Umbilical cord (tissue), 2 donors: ENCODE measurements around the gene PRKCE. TPM values are rescaled to one million over a fixed set of nuclear protein-coding genes. Genes with fewer than 3 reads are reported as not detected.

ENCODE experiments used
- DNase-seq: peaks from one replicate; pipeline ENCODE4 v3.0.0-alpha.2; 2015; ENCODE audit warnings: low spot score
- total RNA-seq: library from RNA; depleted of rRNA; stranded (reverse); fragments of >200 nt; gene quantifications from one replicate; pipeline ENCODE4 v1.2.3, GENCODE V29; 2014; ENCODE audit warnings: low replicate concordance; ENCODE audit not compliant: insufficient read depth

PRKCE gene
- total RNA-seq, 1 donor from 2014 or later, result 8.2 TPM

DNA sequence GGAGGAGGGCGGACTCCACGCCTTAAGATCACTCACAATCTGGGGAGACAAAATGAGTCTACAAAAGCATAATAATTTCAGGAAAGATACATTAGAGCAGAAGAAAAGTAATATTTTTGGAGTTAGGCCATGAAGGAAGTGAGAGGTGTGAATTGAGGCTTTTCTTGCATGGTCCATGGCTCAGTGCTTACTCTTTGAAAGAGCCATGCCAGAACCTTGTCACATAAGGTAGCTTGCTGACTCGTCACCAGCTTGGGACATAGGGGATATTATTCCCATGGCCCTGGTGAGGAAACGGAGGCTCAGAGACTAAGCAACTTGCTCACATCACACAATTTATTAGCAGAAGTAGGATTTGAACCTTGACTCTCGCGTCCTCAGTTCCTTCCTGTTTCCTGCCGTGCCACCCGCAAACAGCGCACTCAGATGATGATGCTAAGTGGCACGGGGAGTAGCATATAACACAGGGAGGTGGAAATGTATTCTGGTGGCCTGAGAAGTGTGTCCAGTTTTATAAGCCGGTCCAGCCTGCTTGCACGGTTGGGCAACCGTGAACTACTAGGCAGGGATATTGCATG lies 333.5 kb downstream of the PRKCE start:
- DNase-seq, result no peak

DNA sequence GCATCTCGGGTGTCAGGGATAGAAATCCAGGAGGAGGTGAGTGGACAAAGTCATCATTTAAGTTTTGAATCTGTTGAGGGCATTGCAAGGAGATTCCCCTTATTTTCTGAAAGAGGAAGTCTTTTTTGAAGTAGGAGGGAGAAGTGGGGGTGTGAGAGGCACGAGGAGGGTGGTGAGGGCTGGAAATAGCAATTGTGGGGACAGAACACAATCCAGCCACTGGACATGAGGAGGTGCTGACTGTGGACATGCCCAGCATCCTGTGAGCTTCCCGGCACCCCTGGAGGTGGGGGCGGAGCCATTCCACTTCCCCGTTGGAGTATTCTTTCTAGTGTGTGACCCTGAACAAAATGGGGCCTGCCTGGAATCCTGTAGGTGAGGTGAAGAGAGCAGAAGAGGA lies 335.0 kb downstream of the PRKCE start:
- DNase-seq, result no peak

DNA sequence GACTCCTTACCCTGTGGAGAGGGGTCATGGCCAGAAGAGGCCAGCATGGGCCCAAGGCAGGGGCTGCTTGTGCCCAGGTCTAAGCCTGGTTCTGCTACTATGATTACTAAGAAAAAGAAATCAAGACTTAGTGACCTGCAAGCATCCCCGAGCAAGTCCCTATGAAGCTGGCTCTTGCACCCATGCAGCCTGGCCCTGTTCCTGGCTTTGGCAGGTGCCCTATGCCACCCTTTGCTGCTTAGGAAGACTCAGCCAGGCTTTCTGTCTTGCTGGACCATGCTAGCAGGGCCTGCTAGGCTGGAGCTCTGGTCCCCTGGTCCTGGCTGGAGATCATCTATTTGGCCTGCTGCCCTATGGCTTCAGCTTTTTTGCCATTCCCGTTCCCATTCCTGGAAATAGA lies 336.4 kb downstream of the PRKCE start:
- no peak for DNase-seq

DNA sequence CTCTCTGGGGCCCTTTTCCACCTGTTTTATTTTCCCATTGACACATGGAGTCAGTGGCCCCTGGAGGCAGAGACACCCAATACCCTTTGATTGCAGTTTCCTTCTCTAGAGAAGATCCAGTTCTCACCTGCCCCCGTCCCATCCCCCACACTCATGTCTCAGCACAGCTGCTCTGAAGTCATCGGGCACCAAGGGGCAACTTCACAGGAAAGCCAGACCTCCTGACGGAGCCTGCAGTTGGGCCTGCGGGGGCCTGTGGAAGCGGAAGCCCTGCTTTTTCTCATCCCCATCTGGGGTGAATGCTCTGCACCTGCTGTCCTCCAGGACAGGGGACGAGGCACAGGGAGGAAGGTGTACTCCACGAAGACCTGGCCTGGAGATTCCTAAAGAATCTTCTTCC lies 337.4 kb downstream of the PRKCE start:
- DNase-seq, result no peak

DNA sequence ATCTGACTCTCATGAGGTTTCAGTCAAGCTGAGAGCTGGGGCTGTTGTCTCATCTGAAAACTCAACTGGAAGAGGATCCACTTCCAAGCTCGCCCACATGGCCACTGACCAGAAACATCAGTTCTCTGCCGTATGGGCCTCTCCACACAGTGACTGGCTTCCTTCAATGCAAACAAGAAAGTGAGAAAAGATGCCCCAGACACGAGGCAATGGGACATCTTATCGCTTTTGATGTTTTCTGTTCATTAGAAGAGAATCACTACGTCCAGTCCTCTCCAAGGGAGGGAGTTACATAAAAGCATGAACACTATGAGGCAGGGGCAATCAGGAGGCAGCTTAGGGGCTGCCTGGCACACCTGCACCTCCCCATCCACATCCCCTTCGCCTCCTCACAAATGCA lies 338.7 kb downstream of the PRKCE start:
- DNase-seq, result no peak

DNA sequence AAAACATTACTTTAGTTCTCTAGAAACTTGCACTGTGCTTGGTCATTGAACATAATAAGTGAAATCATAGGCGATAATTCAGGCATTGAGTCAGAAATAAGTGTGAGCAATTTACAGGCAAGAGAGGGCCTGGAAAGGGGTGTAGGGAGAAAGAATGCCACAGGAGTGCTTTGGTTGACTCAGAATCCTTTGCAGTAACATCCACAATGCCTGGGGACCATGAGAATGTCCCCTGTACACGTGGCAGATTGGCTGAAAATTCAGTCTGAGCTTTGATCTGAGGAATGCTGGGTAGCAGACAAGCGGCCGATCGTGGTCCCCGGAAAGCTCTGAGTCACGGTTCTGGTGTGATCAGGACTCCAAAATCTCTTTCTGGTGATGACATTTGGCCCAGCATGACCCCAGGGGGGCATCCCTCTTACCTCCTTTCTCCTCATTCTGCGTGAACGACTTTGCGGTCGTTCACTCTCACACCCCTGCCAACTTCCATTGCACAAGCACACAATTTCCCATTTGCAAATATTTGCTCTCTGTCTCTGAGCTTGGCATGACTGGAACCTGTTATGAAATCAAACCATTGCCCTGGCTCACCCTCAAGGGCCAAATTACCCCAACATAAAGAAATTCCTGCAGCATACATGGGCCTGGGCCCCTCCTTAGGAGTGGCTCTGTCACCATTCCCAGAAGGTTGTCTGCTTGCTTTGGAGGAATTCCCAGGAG lies 340.7 kb downstream of the PRKCE start:
- peak; percentile 21 for DNase-seq

DNA sequence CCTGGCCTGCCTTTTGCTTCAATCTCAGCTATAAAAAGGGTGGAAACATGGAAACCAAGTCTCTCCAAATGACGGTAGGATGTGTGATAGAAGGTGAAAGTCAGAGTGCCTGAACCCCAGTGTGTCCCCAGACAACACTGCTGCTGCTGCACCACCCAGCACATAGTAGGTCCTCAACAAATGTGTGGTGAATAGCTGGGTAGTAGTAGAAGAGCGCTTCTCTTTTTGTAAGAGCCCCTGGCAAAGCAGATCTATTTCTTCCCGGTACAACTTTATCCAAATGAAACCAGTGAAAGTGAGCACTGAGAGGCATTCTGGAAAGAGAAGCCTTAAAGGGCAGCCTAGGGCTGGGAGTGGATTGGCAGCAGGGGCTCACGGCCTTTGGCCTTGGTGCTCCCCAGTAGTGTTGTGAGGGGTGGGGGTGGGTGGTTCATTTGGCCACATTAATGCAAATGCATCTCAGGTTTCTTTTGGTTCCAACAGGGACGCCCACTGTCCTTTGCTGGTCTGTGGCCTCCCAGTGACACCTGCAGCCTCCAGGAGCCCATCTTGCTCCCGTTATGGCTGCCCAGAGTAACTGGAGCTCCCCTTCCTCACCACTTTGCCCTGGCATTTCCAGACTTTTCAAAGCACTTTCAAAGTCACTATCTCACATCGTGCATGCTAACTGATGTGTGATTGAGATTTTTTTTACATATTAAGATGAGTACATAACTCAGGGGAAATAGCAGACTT lies 341.4 kb downstream of the PRKCE start:
- DNase-seq, result no peak

DNA sequence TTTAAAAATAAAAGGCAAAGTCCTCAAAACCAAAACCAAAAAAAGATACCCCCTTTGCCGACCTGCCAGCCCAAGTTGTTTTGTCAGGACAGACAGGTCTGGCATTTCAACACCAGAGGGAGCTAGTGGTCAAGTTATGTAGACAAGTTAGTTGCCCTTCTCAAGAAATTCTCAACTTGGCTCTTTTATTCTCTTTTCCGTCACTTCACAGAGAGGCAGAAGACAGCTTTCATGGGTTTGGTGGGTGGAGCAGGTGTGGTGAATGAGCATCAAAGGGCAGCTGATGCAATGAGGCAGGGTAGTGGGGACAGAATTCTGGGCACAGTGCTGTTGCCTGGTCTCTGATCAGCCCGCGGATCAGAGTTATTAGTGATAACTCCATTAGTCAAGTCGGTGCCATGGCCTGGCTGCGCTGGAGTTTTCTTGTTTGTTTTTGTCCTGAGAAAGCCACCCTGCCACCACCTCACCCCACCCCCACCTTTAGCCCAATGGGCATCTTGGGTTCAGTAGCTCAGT lies 342.1 kb downstream of the PRKCE start:
- peak; percentile 77 for DNase-seq

DNA sequence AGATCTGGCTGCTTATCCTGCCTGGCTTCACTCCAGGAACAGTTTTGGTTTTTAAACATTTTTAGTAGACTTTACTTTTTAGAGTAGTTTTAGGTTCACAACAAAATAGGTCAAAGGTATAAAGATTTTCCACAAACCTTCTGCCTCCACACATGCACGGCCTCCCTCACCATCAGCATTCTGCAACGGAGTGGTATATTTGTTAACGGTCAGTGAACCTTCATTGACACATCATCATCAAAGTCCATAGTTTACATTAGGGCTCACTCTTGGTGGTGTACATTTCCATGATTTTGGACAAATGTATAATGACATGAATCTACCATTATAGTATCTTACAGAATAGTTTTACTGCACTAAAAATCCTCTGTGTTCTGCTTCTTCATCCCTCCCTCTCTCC lies 342.6 kb downstream of the PRKCE start:
- DNase-seq, result no peak

DNA sequence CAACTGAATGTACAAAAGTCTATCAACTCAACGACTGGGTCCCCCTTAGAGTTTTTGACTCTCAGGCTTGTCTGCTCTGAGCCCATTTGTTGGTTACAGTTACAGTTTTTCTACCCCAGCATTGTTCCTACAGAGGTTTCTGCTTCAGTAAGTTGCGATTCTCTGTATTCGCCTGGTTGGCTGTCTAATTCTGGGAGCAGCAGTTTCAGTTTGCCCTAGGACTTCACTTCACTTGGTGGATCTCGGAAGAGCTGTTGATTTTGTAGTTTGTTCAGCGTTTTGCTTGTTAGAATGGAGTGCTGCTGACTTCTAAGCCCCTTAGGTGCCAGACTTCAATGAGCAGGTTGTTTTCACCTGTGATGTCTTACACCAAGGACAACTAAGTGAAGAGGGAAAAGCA lies 349.2 kb downstream of the PRKCE start:
- DNase-seq, result no peak

DNA sequence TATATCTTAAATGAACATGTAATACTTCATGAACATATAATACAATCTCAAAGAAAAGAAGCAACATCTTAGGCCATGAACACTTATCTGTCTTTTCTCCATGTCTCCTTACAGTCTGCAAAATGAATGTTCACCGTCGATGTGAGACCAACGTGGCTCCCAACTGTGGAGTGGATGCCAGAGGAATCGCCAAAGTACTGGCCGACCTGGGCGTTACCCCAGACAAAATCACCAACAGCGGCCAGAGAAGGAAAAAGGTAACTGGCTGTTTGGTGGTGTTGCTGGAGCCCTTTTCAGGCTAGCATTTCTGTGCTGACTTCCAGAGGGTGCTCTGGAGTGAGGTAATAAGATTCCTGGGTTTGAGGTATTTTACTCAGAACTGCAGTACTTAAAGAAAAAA lies 349.8 kb downstream of the PRKCE start:
- DNase-seq, result no peak

DNA sequence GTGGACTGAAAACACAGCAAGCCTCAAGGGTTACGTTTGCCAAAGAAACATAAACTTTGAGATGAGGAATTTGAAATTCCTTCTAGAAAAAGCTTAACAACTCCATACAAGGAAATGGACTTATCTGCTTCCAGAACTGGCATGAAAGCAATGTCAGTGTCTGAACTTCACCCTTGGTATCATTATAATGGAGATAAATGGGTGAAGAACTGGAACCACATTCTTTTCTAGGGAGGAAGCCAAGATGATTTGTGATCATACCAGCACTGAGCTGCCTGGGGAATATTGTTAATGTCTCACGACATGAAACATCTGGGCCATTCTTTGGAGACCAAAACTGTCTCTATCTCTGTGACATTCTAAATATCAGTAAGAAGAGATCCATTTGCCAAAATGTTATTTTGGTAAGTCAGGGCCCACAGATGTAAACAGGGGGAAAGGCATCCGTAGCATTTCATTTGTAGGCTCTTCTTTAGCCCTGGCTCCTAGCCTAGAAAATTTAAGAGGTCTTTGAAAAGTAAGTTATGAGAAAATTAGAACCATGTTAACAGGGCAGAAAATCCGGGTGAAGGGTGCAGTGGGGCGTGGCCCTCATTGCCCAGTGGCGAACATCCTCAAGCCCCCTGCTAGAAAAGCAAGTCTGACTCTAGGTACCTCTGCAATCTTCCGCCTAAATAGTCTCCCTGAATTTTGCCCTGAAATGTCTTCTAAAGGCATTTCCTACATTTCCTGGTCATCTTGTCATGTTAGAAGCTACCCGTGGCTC lies 350.4 kb downstream of the PRKCE start:
- peak; percentile 82 for DNase-seq

DNA sequence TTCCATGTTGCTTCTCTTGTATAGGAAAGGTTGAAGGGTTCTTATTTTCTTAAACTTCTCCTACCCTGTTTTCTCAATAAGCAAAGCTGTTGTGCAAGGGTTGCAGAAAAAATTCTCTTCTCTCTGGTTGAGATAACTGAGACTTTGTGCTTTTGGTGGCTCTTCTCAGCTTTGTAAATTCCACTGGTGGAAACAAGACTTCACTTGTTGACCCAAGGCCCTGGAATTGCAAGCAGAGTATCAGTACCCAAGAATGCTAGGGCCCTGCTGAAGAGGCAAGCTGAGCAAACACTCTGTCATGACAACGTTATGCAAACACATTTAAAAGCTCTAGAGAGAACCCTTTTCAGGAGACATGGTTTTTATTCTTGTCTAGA lies 351.0 kb downstream of the PRKCE start:
- DNase-seq, result peak; percentile 37

DNA sequence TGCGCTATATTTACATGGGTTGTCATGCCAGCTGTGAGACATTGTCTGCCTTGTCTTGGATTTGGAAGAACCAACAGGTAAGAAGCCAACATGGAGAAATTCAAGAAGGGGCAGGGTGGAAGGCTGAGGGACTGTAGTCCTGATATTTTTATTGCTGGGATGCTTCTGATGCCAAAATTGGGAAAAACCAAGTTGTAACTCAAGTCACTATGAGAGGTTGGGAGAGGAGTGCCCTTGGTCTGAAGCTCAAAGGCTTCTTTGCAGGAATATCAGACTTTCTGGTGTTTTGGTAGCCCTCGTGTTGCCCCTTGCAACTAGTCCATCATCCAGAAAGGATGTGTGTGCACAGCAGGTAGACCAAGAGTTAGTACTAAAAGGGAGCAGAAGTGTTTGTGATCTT lies 351.5 kb downstream of the PRKCE start:
- no peak for DNase-seq

DNA sequence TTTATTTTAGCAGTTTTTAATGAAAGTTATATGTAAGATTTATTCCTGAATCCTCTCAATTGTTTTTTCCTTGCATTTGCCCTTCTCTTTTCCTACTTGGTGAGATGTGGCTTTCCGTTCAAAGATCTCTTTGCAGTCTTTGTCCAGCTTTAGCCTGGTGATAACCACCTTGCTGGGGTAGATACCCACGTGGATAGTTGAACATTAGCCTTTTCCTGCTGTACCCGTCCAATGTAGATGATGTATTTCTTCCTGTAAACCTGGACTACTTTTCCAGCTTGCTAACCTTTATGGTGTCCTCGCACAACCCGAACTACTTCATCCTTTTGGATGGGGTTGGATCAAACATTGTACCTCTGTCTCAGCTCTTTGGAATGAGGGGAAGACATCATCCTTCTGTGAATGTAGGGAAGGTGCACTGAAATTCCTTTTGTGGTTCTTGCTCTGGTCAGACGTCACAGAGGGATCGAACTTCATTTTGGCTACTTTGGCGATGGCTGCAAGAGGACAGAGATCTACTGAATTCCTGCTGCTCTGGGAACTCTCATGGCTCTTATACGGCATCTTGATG lies 352.5 kb downstream of the PRKCE start:
- no peak for DNase-seq

DNA sequence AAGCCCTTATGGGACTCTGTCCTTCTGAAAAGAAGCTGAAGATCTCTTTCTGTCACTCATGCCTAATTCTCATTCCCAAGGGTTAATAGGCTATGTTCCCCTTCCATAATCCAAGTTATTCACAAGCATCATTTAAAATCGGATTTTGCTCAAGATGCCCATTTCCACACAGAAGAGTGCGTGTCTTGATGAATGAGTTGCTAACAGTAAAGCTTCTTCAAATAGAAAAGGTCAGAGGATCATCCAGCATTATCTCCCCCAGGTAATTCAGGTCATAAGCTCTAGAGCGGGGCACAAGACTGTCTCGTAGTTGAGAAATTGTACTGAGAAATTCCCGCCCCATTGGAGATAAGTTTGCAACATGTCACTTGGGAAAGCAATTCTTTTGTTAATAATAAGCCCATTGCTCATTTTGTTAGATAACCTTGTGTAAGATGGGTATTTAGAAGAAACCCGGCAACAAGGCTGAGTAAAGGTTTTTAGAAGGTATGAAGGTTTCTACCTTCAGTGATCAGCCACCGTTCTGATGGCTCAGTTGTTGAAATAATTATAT lies 355.1 kb downstream of the PRKCE start:
- no peak for DNase-seq

DNA sequence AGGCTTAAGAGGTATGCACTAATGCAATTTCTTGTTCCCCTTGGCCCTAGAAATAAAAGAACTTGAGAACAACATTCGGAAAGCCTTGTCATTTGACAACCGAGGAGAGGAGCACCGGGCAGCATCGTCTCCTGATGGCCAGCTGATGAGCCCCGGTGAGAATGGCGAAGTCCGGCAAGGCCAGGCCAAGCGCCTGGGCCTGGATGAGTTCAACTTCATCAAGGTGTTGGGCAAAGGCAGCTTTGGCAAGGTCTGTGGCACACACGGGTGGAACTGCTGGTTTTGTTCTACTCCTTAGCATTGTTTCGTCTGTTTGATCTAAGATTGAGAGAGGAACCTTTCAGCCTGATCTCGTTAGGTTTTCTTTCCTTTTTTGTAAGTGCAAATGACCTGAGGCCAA lies 355.9 kb downstream of the PRKCE start:
- no peak for DNase-seq

DNA sequence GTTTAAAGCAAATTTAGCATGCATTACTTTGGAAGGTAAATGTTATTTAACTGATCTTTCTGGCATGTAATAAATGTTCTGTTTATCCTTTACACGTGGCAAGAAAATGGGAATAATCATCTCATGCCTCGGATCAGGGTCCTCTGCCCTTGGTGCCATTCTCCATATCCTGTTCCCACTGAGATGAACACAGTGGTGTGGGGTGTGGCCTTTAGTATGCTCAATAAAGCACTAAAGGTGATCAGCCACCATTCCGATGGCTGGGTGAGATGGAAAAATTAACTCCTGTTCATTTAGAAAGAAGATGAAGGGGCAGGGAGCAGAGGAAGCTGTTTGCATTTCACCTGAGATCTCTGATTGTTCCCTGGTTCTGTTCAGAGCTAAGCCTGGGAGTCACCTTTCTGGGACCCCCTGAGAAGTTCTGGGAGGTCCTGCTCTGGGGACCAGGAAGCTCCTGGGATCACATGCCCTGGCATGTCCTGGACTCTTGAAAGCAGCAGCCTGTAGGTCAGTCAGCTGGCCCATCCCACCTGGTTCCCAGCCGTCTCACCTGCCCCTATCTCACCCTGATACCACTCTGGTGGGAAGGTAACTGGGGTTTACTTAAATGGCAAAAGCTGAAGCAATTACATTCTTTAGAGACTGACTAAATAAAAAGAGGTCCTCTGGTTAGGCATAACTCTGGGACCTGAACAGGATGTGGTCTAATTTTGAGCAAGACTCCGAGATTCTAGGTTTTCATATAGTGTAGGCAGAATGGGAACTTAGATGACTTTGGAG lies 356.8 kb downstream of the PRKCE start:
- no peak for DNase-seq

DNA sequence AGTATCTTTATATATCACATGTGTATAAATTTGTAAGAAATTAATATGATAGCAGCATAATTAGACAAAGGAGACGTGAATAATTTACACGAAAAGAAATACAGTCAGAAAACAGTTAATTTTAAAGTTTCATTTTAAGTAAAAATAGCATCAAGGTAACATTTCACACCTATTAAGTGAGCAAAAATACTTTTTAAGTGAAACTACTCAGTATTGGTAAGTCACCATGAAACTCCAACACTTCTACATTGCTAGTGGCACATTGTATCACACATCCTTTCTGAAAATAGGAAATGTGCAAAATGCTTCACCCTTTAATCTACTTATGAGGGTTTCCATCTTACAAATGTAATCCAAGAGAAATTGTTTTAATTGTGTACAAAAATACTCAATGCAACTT lies 357.8 kb downstream of the PRKCE start:
- DNase-seq, result no peak

DNA sequence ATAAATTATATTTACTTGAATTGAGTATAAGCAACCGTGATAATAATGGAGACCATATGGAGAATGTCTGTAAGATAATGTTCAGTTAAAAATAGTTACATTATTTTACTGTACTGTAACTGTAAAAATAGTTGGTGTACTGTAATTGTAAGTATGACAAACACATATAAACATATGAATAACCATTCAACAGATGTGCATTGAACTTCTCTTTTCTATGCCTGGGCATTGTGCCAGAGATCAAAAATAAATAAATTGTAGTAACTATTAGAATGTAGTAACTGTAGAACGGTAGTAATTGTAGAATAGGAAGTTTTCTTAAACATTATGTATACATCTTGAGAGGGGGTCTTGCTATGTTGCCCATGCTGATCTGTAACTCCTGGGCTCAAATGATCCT lies 358.3 kb downstream of the PRKCE start:
- DNase-seq, result no peak
